ENCODE results near the gene GLYATL3.
"Not testable (repeated sequence)": the region's sequence is repeated elsewhere in the genome, so short reads cannot be mapped to it uniquely, and the experiment has no call there.

Gene GLYATL3

GRCh38 chr6:49499623-49500022 is at the start of gene GLYATL3:
Gene GLYATL3 (plus strand): TSS chr6:49499923. CDS start chr6:49511991, 12,068 bp downstream.
- no peak for DNase-seq

DNA sequence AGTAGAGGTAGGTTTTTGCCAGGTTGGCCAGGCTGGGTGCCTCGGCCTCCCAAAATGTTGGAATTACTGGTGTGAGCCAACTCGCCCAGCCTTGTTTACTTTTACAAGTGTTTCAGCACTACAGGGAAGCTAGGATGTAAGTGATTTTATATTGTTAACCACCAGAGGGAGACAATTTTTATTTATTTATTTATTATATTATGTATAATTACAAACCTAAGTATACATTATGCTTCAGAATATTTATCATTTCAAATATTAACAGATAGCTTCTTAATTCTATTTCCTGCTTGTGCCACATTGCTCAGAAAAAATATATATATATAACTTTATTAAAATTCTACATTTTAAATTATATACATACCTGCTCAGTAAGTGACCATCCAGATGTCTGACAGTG is 46.5 kb upstream of the GLYATL3 start:
- DNase-seq, result no peak

- no peak for DNase-seq
These were observed 44.7 kb upstream of the GLYATL3 start for GRCh38 chr6:49454787-49455709.

DNA sequence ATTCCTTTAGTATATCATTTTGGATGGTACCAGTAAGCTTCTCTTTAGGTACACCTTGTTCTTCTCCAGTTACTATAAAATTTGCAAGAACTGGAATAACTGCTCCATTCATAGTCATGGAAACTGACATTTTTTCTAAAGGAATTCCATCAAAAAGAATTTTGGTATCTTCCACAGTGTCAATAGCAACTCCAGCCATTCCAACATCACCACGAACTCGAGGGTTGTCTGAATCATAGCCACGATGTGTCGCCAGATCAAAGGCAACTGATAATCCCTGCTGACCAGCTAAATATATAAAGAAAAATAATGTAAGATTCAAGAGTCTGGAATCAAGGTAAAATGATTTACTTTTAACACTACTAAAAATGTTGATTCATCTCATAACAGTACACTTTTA is 42.0 kb upstream of the GLYATL3 start:
- no peak for DNase-seq

DNA sequence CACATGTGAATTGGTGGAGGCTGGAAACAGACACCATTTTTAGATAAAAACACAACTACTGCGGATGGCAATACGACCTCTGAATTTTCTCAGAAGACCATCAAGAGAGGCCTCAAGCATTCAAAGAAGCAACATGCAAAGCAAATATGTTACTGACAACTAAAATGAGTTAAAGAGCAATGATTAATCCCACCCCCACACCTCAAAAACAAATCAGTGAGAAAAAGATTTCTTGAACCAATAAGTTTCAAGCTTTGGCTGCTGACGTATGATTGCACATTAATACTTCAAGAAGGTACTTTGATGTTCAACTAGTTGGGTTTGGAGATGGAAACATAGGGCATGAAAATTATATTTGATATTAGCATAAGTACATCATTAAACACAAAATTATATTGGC is 37.7 kb upstream of the GLYATL3 start:
- no peak for DNase-seq

DNA sequence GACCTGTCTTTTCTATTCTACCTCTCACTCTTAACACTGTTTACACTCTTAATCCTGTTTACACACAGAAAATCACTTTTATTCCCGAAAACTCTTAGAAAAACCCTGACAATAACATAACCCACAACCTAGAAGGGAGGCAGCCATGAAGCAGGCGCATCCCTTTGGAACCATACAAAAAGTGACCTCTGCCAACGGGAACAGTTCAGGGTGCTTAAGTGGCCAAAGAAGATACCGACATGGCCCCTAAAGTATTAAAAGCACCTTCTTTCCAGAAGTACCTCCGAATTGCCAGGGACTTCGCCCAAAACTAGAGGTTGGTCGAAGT is 37.2 kb upstream of the GLYATL3 start:
- no peak for DNase-seq

DNA sequence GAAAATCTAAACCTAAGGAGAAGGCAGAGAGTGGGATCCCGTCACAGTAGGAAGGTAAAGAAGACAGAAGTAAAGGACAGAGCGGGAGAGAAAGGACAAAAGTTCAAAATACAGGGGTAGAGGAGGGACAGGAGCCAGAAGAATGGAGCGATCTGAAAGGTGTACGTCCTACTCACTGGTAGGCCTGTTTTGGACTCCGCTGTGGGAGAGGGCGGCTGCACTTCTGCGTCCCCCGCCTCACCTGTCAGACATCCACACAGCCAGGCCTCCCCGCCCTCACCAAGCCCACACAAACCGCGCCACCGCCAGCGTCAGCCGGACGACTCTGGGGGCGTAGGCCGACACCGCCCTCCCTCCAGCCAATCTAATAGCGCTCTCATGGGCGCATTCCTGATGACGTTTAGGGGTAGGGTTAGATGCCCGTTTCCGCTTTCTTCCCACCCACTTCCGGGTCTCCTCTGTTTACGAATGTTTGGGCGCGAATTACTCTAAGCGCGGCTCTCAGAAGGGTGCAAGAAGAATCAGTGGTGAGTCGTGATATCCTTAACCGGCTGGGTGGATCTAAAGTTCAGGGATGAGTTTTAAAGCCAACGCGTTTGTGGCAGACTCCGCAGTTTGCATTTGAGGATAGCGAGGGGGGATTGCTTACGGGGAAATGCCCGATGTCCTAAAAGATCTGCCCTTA is 36.7 kb upstream of the GLYATL3 start, which contains the start of the genes CENPQ and MMUT:
Gene CENPQ, plus strand, starts transcription at position 444 of the 685 bp plus-strand sequence. CDS start 6,807 bp downstream, outside the sequence.
Gene MMUT, minus strand, starts transcription at position 327 of the 685 bp plus-strand sequence. CDS start 3,787 bp downstream, outside the sequence.
- DNase-seq, result peak; percentile 93

- peak; percentile 1 for DNase-seq
These were observed 36.1 kb upstream of the GLYATL3 start for GRCh38 chr6:49463612-49463967.

DNA sequence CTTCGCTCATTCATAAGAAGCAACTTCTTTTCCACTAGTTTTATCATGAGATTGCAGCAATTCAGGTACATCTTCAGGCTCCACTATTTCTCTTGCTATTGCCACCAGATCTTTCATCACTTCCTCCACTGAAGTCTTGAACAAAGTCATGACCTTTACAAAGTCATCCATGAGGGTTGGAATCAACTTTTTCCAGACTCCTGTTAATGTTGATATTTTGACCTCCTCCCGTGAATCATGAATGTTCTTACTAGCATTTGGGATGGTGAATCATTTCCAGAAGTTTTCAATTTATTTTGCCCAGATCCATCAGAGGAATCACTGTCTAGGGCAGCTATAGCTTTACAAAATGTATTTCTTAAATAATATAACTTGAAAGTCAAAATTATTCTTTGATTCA is 35.0 kb upstream of the GLYATL3 start:
- DNase-seq, result no peak

DNA sequence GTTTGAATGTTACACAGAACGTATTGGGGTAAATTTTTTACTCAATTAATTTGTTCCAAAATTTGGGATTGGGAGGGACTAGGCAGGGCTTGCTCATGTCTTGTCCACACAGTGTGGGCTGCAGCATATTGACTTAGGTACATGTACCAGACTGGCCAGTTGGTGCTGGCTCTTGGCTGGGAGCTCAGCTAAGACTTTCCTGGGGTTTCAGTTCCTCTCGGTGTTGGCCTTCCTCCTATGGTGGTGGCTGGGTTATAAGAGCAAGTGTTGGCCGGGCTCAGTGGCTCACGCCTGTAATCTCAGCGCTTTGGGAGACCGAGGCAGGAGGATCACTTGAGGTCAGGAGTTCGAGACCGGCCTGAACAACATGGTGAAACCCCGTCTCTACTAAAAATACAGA is 31.7 kb upstream of the GLYATL3 start:
- no peak for DNase-seq

GRCh38 chr6:49476564-49476963 is 23.2 kb upstream of the GLYATL3 start:
- DNase-seq, result not testable (repeated sequence)

- no peak for DNase-seq
These were observed 20.3 kb upstream of the GLYATL3 start for GRCh38 chr6:49479308-49479970.

GRCh38 chr6:49481846-49482245 is 17.9 kb upstream of the GLYATL3 start:
- DNase-seq, result not testable (repeated sequence)

DNA sequence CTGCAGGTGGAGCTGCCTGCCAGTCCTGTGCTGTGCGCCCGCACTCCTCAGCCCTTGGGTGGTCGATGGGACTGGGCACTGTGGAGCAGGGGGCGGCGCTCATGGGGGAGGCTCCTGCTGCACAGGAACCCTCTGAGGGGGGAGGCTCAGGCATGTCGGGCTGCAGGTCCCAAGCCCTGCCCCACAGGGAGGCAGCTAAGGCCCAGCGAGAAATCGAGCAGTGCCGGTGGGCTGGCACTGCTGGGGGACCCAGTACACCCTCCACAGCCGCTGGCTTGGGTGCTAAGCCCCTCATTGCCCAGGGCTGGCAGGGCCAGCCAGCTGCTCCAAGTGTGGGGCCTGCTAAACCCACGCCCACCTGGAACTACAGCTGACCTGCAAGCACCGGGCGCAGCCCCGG is 16.3 kb upstream of the GLYATL3 start:
- not testable (repeated sequence) for DNase-seq

GRCh38 chr6:49490633-49491032 is 9.1 kb upstream of the GLYATL3 start:
- DNase-seq, result no peak

- peak; percentile 7 for DNase-seq
These were observed 2.4 kb upstream of the GLYATL3 start for GRCh38 chr6:49497304-49497703.

- no peak for DNase-seq
These were observed 597 bp upstream of the GLYATL3 start for GRCh38 chr6:49499126-49499525.

GRCh38 chr6:49504666-49505065 is 4.9 kb downstream of the GLYATL3 start:
- no peak for DNase-seq

DNA sequence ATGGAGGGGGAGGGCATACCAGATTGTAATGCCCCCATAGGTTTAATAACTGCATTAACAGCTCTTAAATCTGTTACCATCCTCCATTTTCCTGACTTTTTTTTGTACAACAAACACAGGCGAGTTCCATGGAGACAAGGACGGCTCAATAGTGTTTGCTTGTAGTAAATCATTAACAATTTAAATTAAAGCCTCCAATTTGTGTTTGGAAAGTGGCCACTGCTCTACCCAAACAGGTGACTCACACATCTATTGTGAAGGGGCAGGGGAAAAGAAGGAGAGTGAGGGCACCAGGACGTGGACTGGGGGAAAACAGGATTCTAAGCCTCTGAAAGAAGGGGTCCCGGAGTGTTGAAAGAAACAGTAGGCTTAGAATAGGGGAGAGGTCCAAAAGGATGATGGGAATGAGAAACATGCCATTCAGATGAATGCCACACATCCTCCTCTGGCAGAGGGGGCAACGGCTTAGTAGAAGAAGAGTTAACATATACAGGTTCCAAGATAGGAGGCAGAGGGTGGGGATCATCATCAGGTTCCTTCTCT is 6.9 kb downstream of the GLYATL3 start:
- no peak for DNase-seq

GRCh38 chr6:49509342-49509741 is 9.6 kb downstream of the GLYATL3 start:
- no peak for DNase-seq

GRCh38 chr6:49513153-49513989 is 13.6 kb downstream of the GLYATL3 start:
- no peak for DNase-seq
